Dermis blood vessel endothelial cell (primary cell): ENCODE measurements around the gene PTAR1. TPM values are rescaled to one million over a fixed set of nuclear protein-coding genes. Genes with fewer than 3 reads are reported as not detected.
A peak's percentile ranks its signal among the peaks of the same experiment; 100 is the strongest.

Experiments
- DNase-seq: peaks from one replicate; pipeline ENCODE4 v3.0.0; 2010
- total RNA-seq: library from RNA; depleted of rRNA; stranded (reverse); fragments of >200 nt; gene quantifications from 2 replicates; pipeline ENCODE4 v1.2.3, GENCODE V29; 2014

Gene PTAR1
- total RNA-seq, 1 donor from 2014 or later = 78.1 TPM

DNA sequence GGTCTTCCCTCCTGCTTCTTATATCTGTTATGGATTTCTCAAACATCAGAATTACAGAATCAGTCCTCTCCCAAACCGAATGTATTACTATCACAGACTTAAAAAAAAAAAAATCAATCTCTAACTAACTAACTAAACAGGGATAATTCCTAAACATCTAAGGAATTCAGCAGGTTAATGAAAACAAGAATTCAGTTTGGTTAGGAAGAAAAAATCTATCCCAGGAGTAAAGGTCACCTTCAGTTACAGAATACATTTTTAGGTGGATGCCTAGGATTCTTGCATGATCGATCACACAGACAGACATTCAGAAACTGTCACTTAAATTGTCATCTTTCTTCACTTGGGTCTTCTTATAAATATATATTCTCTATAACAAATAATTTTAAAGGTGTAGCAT is 11.5 kb downstream of the PTAR1 start:
- no peak for DNase-seq

DNA sequence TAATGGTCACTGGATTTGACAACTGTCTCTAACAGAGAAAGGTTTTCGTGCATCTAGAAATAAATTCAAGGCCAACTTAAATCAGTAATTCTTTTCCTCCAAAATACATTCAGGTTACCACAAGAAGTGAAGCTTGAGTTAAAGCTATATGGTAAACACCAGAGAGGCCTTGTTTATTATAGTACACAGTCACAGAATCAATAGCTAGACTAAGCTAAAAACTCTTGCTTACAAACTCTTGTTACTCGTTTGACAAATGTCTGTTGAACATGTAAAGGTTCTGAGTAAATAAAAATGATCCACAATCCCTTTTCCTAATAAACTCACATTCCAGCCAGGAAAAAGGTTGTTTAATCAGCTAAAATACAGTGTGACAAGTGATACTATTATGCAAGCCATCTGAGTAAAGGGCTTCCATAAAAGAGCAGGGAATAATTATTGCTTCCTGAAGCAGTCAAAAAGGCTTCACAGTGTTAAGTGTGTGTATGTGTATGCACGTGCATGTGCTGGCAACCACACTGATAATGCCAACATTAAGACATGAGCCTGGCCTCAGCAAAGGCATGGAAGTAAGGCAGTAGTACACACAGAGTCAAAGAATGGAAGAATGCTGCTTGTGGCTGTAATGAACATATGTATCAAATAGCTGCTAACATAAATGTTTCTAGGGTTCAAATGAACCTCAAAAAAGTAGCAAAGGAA is 12.8 kb downstream of the PTAR1 start:
- no peak for DNase-seq

GRCh38 chr9:69745716-69746437 is 13.9 kb downstream of the PTAR1 start:
- DNase-seq = peak; percentile 46

DNA sequence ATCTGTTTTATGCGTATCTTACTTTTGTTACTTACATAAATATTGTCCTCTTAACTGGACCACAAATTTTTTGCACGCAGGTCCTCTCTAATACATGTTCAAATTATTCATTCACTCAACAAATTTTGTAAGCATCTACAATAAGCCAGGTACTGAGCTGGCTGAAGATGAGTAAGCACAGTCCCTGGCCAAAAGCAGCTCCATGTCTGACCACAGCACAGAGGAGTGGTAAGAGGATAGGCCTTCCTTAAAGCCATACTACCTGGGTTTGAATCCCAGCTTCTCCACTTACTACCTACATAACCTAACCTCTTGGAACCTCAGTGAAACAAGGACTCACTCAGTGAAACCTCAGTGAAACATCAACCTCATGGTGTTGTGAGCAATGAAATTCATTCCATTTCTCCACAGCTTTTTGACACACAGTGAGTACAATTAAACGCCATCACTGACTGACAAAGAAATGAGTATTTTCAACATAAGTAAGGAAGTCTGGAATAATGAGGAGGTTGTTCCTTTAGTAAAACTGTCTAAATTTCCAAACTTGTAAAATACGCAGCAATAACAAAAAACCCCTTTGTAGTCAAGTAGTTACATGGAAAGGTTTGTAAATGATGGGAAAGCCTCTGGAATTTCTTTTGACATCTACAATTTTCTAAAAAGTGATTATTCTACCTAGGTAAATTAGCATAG is 15.0 kb downstream of the PTAR1 start:
- no peak for DNase-seq

DNA sequence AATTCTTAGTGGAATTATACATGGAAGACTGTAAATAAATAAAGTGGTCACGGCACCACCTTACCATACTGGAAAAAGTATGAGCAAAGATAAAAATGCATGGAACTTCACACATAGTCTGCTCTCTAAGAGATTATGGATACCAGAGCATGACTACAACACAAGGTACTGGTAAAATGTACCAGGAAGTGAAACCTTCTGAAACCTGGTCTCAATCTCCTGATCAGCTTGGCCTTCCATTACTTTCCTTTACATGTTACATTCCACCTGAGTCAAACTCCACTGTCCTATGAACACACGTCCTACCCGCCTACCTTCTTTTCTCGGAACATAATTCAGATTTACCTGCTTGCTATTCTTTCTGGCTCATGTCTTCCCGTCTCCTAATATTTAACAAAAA is 15.9 kb downstream of the PTAR1 start:
- DNase-seq = no peak

- no peak for DNase-seq
Observed at GRCh38 chr9:69740872-69741505, 18.8 kb downstream of the PTAR1 start.

GRCh38 chr9:69731348-69731747 is 28.5 kb downstream of the PTAR1 start:
- DNase-seq = no peak

- no peak for DNase-seq
Observed at GRCh38 chr9:69719983-69720382, 39.8 kb downstream of the PTAR1 start.

DNA sequence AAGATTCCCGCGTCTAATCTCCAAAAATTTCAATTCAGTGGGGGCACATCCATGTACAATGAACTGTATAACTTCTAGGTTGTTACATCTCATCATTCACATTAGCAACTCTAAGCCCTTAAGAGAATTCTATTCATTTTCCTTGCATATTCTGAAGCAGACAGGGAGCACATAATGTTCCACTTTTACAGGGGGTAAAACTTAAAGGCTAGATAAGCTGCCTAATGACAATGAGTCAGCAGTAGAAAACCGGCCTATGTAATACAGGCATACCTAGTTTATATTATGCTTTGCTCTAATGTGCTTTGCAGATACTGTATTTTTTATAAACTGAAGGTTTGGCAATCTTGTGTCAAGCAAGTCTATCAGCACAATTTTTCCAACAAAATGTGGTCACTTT is 40.4 kb downstream of the PTAR1 start:
- DNase-seq = no peak

DNA sequence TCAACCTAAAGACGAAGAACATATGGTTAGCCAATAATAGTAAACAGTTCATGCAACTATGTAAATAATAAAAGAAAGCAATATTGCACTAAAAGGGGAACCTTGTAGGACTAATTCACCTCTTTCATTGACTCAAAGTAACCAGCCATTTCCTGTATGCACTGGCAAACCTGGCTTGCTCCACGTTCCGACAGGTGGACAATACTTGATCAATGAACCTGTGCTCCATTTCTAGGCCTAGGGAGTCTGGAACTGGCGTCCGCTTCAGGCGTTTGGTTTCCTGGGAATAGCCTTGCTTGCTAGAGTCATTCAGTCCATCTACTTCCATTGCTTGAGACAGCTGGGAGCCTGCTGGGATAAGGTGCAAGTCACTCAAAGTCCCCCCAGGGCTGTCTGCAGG is 41.6 kb downstream of the PTAR1 start:
- DNase-seq = no peak

DNA sequence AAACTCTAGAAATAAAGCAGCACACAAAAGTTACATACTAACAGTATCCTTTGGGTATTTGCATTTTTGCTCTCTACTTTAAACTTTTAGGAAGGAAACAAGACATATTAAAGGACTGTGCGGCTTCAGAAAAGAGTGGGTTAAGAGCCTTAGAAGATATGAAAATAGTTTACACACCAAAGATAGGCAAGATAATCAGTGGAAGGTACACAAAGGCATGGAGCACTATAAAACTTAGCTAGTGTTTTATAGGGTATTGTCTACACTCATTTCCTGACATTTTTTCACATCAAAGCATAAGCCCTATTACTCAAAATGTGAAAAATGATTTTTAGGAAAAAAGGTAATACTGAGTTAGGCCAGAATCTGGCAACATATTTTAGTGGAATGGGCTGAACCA is 44.0 kb downstream of the PTAR1 start:
- no peak for DNase-seq

GRCh38 chr9:69715096-69715495 is 44.7 kb downstream of the PTAR1 start:
- no peak for DNase-seq

GRCh38 chr9:69697475-69697874 is 62.3 kb downstream of the PTAR1 start:
- no peak for DNase-seq

DNA sequence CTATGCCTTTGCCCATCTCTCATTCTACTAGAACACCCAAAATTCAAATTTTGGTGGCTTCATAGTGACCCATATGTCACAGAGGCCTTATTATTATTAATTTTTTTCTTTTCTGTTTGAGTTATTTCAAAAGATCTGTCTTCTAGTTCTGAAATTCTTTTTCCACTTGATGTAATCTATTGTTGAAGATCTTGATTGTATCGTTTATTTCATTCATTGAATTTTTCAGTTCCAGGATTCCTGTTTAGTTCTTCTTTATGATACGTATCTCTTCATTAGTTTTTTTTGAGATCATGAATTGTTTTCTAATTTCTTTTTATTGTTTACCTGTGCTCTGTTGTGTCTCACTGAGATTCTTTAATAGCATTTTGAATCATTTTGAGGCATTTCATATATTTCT is 63.0 kb downstream of the PTAR1 start:
- peak; percentile 24 for DNase-seq

- no peak for DNase-seq
Observed at GRCh38 chr9:69689991-69690538, 69.7 kb downstream of the PTAR1 start.

- no peak for DNase-seq
Observed at GRCh38 chr9:69683927-69684326, 75.9 kb downstream of the PTAR1 start.

GRCh38 chr9:69678843-69679538 is 80.8 kb downstream of the PTAR1 start:
- no peak for DNase-seq

DNA sequence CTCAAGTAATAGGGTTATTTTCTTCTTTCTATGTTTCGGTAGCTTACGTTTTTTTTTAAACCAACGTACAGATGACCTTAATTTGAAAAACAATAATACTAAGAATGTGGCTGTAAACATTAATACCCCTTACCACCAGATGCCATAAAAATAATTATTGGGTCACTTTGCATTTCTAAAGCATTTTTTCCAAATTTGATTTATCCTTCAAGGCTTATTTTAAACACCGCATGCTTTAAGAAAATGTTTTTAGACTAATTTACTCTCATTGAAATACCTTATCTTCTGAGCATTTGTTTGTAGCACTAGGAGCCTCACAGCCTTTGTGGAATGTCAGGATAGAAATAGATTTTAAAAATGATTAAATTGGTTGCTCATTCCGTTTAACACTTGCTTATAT is 81.9 kb downstream of the PTAR1 start:
- DNase-seq = no peak

DNA sequence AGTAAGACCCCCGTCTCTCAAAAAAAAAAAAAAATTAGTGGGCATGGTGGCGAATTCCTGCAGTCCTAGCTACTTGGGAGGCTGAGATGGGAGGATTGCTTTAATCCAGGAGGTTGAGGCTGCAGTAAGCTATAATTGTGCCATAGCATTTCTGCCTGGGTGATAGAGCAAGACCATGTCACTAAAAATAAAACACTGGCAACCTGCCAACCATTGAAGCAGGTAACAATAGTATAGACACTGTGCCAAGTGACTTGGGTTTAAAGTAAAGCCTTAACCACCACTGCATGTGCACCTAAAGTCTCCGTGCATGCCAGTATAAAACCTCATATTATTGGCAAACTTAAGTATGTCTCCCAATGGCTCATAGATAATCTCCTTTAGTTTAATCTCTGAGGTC is 84.2 kb downstream of the PTAR1 start:
- peak; percentile 74 for DNase-seq

- DNase-seq = peak; percentile 83
Observed at GRCh38 chr9:69674716-69675438, 84.9 kb downstream of the PTAR1 start.

- DNase-seq = peak; percentile 17
Observed at GRCh38 chr9:69674112-69674685, 85.6 kb downstream of the PTAR1 start.
